OCI-M2 (cell line): ENCODE results near the gene ADH7.
"Not testable (repeated sequence)": the region's sequence is repeated elsewhere in the genome, so short reads cannot be mapped to it uniquely, and the experiment has no call there.

Source experiments
- DNase-seq: peaks from one replicate; lab custom pipeline; 2025; ENCODE audit not compliant: unreplicated experiment; lab: John Stamatoyannopoulos, UW

ADH7 gene

GRCh38 chr4:99381588-99382175 is 53.5 kb downstream of the ADH7 start:
- DNase-seq: no peak

GRCh38 chr4:99379571-99379970 is 55.6 kb downstream of the ADH7 start:
- no peak for DNase-seq

- no peak for DNase-seq
Observed at GRCh38 chr4:99378876-99379275, 56.3 kb downstream of the ADH7 start.

- DNase-seq: not testable (repeated sequence)
Observed at GRCh38 chr4:99377341-99377740, 57.8 kb downstream of the ADH7 start.

- DNase-seq: not testable (repeated sequence)
Observed at GRCh38 chr4:99372464-99372863, 62.7 kb downstream of the ADH7 start.

- not testable (repeated sequence) for DNase-seq
Observed at GRCh38 chr4:99367817-99368216, 67.3 kb downstream of the ADH7 start.

GRCh38 chr4:99366491-99366890 is 68.7 kb downstream of the ADH7 start:
- DNase-seq: no peak

- no peak for DNase-seq
Observed at GRCh38 chr4:99362768-99363167, 72.4 kb downstream of the ADH7 start.
